Hematopoietic multipotent progenitor cell treated with erythropoietin and hydrocortisone succinate and interleukin-3 and kit ligand, for 17 days (in vitro differentiated cells): ENCODE results near the gene EML6.
"Not testable (repeated sequence)": the region's sequence is repeated elsewhere in the genome, so short reads cannot be mapped to it uniquely, and the experiment has no call there.

Experiments
- DNase-seq: peaks from one replicate; pipeline ENCODE4 v3.0.0-alpha.2; 2015; ENCODE audit warnings: low spot score

Gene EML6

DNA sequence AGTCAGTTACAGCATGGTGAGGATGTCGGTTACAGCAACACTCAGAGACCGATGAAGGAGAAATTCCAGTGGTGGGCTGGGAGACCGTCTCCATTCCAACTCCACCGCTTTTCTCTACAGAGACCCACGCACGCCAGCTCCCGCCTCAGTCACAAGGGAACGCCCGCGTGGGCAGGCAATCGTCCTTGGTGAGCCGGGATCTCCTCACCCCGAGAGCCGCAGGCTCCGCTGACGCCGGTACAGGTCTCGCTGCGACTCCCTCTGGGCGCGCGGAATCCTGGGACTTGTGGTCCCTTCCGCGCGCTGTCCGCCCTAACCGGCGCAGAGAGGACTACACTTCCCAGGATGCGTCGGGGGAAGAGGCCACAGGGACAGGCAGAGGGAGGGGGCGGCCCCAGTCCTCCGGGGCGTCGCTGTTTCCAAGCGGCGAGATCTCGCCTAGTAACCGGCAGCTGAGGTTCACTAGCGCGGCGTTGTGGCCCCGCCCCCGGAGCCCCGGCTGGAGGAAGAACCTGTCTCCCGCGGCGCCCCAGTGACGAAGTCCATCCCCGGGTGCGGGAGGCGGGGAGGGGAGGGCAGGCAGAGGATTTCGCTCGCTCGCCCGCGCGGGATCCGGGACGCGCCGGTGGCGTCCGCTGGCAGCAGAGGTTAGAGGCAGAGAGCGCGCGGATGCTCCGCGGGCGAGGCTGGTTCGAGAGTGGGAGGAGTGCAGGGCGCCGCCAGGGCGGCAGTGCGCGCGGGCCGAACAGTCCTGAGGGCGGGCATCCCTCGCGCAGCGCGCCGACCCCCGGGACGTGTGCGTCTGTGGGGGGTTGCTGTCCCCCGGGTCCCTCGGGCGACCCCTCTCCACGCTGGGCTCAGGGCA, at the start of gene EML6:
EML6 (plus strand) TSS at position 532 of the 865 bp plus-strand sequence. CDS start 1,400 bp downstream, outside the sequence.
- DNase-seq, result peak; percentile 91

DNA sequence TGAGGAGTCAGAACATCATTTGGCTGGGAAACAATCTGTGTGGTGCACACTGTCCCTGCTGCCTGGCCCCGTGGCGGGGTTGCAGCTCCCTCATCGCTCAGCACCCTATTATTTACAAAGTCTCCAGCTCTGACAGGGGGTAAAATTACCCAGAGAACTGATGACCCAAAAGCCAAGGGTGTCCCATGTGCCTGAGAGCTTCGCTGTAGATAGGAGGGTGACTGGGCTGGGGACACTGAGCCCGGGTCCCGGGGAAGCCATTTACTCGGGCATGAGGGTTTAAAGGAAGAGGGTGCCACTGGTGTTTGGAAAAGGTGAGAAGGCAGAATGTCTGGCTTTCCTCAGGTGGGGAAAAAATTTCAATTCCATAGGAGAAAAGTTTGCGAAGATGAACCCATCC, 48.2 kb upstream of the EML6 start:
- DNase-seq, result no peak

DNA sequence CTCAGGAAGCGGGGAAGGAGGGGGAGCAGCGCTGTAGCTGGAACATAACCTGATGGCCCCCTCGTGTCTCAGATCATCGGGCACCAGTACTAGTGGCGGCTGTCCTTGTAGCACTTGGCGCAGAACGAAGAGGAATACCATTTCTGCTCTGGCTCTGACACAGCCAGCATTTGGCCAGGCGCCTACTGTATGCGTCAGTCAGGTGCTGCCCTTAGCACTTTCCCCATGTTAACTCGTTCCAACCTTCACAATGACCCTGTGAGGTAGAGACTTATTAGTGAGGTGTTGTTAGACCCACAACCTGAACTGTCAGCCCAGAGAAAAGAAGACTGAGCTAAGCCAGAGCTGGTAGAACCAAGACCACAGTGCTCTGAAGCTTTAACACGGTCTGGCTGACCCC, 47.7 kb upstream of the EML6 start:
- DNase-seq, result no peak

DNA sequence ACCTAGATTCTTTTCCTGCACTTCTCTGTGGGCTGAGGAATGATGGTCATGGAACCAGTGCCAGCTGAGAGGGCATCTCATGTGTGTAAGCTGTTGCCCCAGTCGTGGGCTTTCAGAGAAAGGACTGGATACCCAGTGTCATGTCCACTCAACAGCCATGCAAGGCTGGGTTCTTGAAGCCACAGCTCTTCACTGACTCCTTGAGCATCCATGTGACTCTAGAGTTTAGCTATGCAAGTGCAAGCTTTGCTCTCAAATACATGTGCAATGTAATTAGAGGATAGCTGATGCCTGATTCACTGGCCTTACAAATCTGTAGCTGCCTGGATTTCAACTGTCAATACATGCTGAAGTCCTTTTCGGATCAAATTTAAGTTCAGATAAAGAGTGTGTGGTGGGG, 46.8 kb upstream of the EML6 start:
- no peak for DNase-seq

DNA sequence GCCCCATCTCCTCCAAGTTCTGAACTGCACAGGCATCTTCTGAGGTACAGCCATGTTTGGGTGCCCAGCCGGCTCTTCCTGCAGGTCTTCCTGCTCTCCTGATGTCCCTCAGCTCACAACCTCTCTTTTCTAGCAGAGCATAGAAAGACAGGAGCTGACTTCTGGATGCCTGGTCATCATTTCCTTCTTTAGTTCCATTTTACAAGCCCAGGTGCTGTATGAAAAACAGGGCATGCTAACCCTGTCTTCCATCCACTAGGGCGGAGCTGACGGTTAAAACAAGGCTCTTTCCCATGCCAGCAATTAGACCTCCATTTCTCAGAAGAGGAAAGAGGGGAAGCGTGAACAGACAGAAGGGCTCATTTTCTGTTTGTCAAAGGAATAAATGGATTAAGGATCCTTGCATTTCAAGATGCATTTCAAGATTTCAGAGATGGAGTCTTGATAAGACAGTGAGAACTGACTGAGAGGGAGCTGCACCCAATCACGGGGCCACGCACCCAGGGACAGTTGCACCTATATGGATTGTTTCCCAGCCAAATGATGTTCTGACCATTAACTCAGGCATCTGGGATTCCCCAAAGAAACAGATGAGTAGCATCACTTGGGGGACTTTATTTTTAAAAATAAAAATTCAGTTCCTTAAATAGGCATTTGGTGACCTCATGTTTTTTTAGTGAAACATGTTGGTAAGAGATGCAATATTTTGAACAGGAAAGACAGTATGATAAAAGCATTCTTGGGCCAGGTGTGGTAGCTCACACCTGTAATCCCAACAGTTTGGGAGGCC, 45.8 kb upstream of the EML6 start:
- no peak for DNase-seq

DNA sequence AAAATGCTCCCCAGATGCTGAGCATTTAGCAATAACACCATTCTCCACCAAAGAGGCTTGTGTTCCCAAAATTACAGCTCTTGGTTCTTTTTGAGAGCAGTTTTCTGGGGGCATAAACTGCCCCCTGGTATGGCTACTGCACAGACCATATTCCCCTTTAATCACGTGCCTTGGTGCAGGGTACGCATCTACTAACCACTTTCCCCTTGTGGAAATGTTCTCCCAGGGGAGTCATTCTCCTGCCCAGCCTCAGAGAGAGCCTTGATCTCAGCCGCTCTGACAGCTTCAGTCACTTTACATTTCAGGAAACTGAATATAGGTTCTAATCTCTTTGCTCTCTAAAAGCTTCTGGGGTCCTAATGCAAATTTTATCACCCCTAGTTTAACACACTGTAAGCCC, 44.7 kb upstream of the EML6 start:
- DNase-seq, result no peak

DNA sequence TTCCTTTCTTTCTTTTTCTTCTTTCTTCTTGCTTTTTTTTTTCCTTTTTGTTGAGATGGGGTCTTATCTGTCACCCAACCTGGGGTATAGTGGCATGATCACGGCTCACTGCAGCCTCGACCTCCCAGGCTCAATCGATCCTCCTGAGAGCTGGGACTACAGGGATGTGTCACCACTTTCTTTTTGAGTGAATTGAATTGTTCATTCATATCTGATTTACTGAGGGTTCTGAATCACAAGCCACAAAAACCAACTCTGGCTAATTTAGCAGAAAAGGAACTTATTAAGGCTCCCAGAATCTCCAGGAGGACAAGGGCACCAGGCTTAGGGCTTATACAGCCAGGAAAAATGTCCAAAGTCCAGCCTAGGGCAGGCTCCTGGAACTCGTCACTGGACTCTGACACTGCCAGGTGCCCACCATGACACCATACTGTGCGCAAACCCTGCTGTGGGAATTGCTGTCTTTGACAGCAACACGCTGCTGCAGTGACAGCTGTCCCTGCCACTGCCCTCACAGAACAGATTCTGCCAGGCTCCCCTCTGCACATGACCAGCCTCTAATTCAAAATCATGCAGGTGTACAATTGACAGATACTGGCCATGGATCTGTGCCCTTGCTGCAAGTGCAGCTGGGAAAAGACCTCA, 42.9 kb upstream of the EML6 start:
- DNase-seq, result no peak

DNA sequence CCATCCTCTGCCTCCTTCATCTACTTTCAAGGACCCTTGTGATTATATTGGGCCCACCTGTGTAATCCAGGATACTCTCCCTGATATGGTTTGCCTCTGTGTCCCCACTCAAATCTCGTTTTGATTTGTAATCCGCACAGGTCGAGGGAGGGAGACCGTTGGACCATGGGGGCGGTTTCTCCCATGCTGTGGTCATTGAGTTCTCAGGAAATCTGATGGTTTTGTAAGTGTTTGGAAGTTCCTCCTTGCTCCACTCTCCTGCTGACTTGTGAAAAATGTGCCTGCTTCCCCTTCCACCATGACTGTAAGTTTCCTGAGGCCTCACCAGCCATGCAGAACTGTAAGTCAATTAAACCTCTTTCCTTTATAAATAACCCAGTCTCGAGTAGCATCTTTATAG, 42.0 kb upstream of the EML6 start:
- DNase-seq, result no peak

DNA sequence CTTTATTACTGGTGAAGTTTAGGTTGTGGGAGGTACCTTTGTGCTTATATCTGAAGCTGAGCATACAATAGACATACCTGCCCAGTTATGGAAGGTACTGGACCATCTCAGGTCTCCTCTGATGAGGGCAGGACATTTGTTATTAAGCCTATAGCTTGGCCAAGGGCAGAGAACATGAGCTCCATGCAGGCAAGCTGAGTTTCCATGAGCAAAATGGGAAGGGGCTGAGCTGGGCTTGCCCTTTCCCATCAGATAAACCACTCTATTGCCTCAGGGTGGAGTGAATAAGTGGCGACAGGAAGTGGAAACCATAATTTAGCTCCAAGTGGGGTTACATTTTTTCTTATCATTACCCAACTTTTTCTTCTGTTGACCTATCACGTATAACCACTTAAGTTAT, 39.9 kb upstream of the EML6 start:
- no peak for DNase-seq

DNA sequence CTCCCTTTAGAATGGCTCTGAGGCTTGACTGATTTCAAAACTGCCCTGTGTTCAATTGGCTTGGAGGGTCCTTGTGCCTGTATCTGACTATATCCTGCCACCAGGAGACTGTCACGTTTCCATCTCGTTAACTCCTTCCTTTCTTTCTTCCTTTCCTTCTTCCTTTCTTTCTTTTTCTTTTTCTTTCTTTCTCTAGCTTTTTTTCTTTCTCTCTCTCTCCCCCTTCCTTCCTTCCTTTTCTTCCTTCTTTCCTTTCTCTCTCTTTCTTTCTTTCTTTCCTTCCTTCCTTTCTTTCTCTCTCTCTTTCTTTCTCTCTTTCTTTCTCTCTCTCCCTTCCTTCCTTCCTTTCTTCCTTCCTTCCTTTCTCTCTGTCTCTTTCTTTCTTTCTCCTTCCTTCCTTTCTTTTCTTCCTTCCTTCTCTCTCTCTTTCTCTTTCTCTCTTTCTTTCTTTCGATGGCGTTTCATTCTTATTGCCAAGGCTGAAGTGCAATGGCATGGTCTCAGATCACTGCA, 38.1 kb upstream of the EML6 start:
- no peak for DNase-seq

DNA sequence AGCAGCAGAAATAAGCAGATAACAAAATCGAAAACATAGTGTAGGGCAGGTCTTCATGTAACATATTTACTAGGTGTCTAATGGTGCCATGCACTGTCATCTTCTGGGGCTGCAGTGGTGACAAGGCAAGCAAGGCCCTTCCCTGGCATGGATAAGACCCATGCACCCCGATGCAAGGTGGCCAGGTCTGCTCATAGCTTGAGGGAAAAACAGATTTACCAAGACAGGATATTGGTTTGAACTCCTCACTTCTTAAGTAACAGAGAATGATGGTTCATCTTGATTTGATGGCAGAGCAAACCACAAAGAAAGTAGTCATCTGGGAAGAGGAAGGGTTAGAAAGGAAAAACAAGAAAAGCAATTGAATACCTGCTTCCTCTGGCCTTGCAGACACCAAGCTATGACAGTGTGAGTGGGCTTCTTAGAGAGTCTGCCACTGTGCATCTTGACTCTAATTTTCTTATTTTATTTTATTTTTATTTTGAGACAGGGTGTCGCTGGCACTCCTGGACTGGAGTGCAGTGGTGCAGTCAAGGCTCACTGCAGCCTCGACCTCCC, 35.8 kb upstream of the EML6 start:
- DNase-seq, result no peak

DNA sequence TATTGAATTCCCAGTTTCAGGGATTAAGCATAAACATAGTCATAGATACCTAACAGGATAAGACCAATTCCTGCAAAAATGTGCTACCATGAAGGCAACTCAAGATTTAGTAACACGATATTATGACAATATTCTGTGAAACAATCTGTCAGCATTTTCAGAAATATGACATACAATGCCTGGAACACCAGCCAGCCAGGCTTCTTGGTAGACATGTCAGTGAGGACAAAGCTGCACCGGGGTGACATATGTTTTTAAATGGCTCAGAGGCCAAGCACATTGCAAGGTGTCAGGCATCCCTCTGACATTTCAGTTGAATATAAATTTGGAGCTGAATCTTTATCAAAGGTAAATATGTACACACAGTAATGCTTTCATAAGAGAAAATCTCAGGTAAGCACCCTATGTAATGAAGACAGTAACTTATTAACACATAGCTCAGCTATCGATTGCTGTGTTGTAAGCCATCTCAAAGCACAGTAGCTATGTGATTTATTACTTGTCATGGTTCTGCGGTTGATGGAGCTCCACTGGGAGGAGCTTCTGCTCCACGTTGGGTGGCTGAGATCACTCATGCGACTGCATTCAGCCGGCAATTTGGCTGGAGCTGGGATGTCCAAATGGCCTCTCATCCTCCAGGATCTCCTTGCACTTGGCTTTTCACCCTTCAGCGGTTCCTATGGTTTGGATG, 31.9 kb upstream of the EML6 start:
- DNase-seq, result no peak

DNA sequence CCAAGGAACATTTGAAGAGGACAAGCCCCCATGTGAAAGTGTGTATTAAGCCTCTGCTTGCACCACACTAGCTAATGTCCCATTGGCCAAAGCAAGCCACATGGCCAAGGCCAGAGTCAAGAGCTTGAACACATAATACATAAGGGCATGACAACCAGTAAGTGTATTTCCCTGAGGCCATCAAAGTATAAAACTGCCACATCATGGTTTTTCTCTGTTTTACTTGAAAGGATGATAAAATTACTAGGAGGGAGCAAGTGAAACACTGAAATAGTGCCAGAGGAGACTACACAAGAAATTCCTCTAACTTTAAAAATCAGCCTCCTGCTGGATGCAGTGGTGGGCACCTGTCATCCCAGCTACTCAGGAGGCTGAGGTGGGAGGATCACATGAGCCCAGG, 30.9 kb upstream of the EML6 start:
- DNase-seq, result no peak

DNA sequence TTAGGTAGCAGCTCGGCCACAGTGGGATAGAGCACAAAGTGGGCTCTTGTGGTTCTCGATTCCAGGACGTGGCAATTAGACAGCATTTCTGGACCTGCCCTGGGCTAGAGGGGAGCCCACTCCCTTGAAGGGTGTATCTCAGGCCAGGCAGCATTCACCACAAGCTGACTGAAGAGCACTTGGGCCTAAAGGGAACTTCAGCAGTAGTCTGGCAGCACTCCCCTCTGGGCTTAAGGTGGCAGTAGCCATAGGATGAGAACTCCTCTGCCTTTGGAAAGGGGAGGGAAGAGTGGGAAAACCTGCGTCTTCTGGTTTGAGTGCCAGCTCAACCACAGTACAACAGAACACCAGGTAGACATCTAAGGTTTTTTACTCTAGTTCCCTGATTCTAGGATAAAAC, 28.1 kb upstream of the EML6 start:
- no peak for DNase-seq

DNA sequence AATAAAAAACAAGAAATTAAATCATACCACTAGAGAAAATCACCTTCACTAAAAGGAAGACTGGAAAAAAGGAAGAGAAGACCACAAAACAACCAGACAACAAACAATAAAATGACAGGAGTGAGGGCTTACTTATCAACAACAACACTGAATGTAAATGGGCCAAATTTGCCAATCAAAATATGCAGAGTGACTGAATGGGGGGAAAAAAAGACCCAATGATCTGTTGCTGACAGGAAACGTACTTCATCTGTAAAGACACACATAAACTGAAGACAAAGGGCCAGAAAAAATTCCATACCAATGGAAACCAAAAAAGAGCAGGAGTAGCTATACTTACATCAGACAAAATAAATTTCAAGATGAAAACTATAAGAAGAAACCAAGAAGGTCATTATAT, 25.5 kb upstream of the EML6 start:
- no peak for DNase-seq

DNA sequence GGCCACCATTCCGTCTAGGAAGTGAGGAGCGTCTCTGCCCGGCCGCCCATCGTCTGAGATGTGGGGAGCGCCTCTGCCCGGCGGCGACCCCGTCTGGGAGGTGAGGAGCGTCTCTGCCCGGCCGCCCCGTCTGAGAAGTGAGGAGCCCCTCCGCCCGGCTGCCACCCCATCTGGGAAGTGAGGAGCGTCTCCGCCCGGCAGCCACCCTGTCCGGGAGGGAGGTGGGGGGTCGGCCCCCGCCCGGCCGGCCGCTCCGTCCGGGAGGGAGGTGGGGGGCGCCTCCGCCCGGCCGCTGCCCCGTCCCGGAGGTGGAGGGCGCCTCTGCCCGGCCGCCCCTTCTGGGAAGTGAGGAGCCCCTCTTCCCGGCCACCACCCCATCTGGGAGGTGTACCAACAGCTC, 24.5 kb upstream of the EML6 start:
- not testable (repeated sequence) for DNase-seq

DNA sequence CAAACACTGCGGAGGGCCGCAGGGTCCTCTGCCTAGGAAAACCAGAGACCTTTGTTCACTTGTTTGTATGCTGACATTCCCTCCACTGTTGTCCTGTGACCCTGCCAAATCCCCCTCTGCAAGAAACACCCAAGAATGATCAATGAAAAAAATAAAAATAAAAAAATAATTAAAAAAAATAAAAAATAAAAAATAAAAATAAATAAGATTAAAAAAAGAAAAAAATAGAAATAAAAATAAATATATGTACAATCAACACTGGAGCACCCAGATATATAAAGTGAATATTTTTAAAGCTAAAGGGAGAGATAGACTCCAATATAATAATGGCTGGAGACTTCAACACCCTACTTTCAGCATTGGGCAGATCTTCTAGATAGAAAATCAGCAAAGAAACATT, 23.8 kb upstream of the EML6 start:
- no peak for DNase-seq

DNA sequence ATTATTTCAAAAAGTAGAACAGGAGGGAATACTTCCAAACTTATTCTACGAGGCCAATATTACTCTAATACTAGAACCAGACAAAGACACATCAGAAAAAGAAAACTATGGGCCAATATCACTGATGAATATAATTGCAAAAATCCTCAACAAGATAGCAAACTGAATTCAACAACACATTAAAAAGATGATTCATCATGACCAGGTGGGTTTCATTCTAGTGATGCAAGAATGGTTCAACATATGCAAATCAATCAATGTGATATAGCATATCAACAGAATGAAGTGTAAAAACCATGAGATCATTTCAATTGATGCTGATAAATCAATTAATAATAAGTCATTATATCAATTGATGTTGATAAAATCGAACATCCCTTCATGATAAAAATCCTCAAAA, 22.4 kb upstream of the EML6 start:
- no peak for DNase-seq

DNA sequence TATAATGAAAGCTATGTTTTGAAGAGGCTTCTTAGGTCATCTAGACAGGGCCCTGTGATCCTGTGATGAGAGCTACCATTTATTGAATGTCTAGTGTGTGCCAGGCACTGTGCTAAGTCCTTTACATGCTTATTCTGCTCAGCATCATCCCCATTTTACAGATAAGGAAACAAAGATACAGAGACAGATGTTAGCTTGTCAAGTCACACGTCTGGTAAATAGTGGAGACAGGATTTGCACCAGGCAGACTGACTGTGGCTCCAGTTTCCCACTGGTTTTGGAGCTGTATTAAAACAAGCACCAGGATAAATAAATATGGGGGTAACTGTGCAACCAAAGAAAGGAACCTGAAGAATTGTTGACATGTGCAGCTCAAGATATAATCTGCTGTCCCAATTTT, 19.2 kb upstream of the EML6 start:
- no peak for DNase-seq

DNA sequence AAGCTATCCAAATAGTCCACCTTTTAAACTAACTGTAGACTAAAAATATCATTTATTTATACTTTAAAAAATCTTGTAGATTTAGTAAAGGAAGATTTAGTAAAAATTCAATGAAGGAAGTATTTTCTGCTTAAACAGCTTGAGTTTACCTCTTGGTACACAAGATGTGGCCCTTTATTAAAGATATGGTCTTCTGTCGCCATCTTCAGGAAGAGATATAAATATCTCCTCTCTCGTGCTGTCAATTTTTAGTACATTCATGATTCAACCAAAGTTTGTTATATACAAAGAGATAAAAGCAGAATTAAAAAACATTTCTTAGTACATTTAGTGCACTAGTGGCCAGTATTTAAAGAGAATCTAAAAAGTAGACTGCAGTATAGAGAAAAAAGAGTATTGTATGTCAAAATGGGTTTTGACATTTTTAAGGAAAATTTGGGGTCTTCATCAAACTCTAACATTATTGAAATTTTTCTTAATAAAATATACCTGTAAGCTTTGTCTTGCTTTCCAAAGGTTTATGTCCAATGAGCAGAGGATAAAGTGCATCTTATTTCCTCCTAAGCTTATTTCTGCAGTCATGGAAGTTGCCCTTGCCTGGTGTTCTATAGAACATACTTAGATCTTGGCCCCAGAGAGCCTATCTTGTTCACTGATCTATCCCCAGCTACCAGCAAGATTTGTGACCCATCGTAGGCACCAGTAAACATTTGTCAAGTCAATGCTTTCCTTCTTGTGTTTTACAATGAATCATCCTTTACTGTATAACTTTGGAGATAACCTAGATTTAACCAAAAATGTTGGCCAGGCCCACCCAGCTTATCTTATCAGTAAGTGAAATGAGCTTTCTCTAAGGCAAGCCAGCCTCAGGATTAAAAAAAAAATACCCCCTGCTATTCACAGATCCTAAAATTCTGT, 18.5 kb upstream of the EML6 start:
- DNase-seq, result peak; percentile 29

DNA sequence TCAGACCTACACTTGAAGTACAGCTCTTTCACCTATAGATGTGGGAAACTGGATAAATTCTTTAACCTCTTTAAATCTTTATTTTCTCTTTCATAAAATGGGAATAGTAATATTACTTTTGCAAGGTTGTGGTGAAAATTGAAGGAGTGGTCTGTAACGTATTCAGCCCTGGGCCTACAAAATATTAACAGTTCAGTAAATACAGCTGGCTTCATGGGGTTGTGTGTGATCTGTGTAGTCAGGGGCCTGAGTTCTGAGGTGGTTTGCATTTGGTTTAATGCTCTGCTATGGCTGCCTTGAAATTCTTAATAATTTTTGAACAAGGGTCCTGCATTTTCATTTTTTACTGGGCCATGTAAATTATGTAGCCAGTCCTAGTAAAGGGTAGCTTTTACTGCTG, 16.8 kb upstream of the EML6 start:
- no peak for DNase-seq
